OCI-LY7 (cell line): Measurements from ENCODE around the gene DCDC2C. TPM values are rescaled to one million over a fixed set of nuclear protein-coding genes. Genes with fewer than 3 reads are reported as not detected.

Experiments
- BruUV-seq: library from RNA; stranded (reverse); fragments of 400-500 nt; replicated peaks from 2 replicates; lab custom pipeline; 2021; lab: Mats Ljungman, UMichigan
- CTCF ChIA-PET: fragments of 300-600 bp; sonication (Branson Sonifier 250); formaldehyde crosslinking; loops from one replicate; lab custom pipeline; 2022; ENCODE audit warnings: antibody characterized with exemption; ENCODE audit not compliant: unreplicated experiment; lab: Charles Lee
- POLR2A ChIA-PET: fragments of 300-600 bp; sonication (Branson Sonifier 250); formaldehyde crosslinking; loops from one replicate; lab custom pipeline; 2022; ENCODE audit warnings: antibody characterized with exemption; lab: Charles Lee
- DNase-seq: peaks from one replicate; pipeline ENCODE4 v3.0.0-alpha.2; 2015; ENCODE audit warnings: low spot score
- H2AFZ ChIP-seq: fragments of 200-600 bp; sonication (generic), shearing (Covaris generic); 2 replicates; pipeline ENCODE4 v1.6.1; 2014; ENCODE audit warnings: mild to moderate bottlenecking, antibody characterized with exemption, low read length, moderate library complexity
- H3K27ac ChIP-seq: fragments of 200-600 bp; sonication (generic); 2 replicates; pipeline ENCODE4 v1.5.1; 2014; ENCODE audit warnings: mixed run types, low read depth, mild to moderate bottlenecking, moderate library complexity, low read length, inconsistent platforms; ENCODE audit not compliant: poor library complexity, severe bottlenecking
- H3K36me3 ChIP-seq: fragments of 200-600 bp; sonication (generic); 2 replicates; pipeline ENCODE4 v1.6.1; 2014; ENCODE audit warnings: mild to moderate bottlenecking, antibody characterized with exemption, low read length, moderate library complexity, mixed read lengths; ENCODE audit not compliant: insufficient read depth
- H3K4me1 ChIP-seq: fragments of 200-600 bp; sonication (generic); 2 replicates; pipeline ENCODE4 v1.5.1; 2014; ENCODE audit warnings: mild to moderate bottlenecking, low read length; ENCODE audit not compliant: insufficient read depth, poor library complexity, severe bottlenecking
- H3K4me2 ChIP-seq: fragments of 200-600 bp; sonication (generic); 2 replicates; pipeline ENCODE4 v1.6.1; 2014; ENCODE audit warnings: mild to moderate bottlenecking, low read length
- H3K4me3 ChIP-seq: fragments of 200-600 bp; sonication (generic); 2 replicates; pipeline ENCODE4 v1.5.1; 2014; ENCODE audit warnings: mild to moderate bottlenecking, low read depth, low read length; ENCODE audit not compliant: poor library complexity, severe bottlenecking
- H3K79me2 ChIP-seq: fragments of 200-600 bp; sonication (generic); 2 replicates; pipeline ENCODE4 v1.6.1; 2016; ENCODE audit warnings: low read depth, mild to moderate bottlenecking, low read length, moderate library complexity, mixed read lengths; ENCODE audit not compliant: insufficient read depth
- H3K9me2 ChIP-seq: fragments of 200-600 bp; sonication (generic); 2 replicates; pipeline ENCODE4 v1.6.1; 2016; ENCODE audit warnings: mild to moderate bottlenecking, low read length, mixed read lengths; ENCODE audit not compliant: insufficient read depth
- H3K9me3 ChIP-seq: fragments of 200-600 bp; sonication (generic); 2 replicates; pipeline ENCODE4 v1.6.1; 2014; ENCODE audit warnings: mild to moderate bottlenecking, mixed run types, low read length, mixed read lengths
- H4K20me1 ChIP-seq: fragments of 200-600 bp; sonication (generic); 2 replicates; pipeline ENCODE4 v1.6.1; 2014; ENCODE audit warnings: mild to moderate bottlenecking, antibody characterized with exemption, low read length, moderate library complexity, mixed read lengths; ENCODE audit not compliant: insufficient read depth
- EZH2phosphoT487 ChIP-seq: fragments of 200-600 bp; sonication (generic); IDR thresholded peaks from 2 replicates; pipeline ENCODE4 v1.6.1; 2018; ENCODE audit warnings: low read depth, borderline replicate concordance, mild to moderate bottlenecking, mixed run types, antibody characterized with exemption, low read length, moderate library complexity, mixed read lengths
- intact Hi-C: fragments of 100-400 bp; cut with micrococcal nuclease; formaldehyde crosslinking; loops from one replicate; pipeline ENCODE4 v1.10.0; 2022; ENCODE audit not compliant: unreplicated experiment
- total RNA-seq, 2 experiments: library from RNA; depleted of rRNA in 1 of 2; stranded (reverse); fragments of >200 nt in 1 of 2; shearing (Covaris generic) in 1 of 2; gene quantifications; 2 replicates each; pipeline ENCODE4 v1.2.3, GENCODE V29; 2014 to 2022
- TF ChIP-seq, protein P1 (sequence below): fragments of 200-600 bp; sonication (generic); conservative IDR thresholded peaks from 2 replicates; pipeline ENCODE4 v1.5.1; 2014; ENCODE audit warnings: mild to moderate bottlenecking, antibody characterized with exemption, low read length, moderate library complexity, mixed read lengths

Gene DCDC2C
- total RNA-seq, 2 experiments from 2014 or later, result not detected

DNA sequence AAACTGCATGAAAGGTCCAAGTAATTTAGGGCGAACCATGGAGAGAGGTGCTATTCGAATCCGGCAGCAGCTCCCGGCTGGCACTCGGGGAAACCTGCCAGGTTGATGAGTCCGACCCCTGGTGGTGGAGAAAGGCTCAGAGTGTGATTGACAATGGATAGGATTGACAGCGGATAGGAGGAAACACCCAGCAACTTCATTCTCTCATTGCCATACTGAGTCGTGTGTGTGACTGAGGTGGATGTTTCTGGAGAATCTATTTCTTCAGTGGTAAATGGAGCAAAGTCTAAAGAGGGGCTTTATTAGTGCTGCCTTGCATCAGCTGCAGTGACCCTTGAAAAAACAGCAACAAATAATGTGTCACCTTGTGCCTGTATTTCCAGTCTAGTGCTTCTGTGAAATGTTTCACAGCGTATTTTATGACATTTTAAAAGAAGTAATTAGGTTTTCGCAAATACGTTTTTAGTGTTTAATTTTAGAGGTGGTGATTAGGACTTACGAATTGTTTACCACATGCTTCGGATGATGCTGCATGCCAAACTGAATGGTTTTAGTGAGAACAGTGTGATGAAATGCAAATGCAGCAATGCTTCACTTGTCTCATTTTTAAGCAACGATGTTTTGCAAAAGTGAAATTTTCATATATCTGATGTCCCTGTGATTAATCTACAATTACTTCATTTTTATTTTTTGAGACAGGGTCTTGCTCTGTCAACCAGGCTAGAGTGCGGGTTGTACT is 102.0 kb downstream of the DCDC2C start:
- no peak overlapping the region for H2AFZ ChIP-seq
- H4K20me1 ChIP-seq, result no peaks in the 10 kb centered on the region
- no peaks in the 10 kb centered on the region for H3K9me3 ChIP-seq
- H3K79me2 ChIP-seq, result no peaks in the 10 kb centered on the region
- intact Hi-C loops, result no loop called here
- no peak overlapping the region for H3K27ac ChIP-seq
- POLR2A ChIA-PET, result no interaction called here
- H3K4me3 ChIP-seq, result no peak overlapping the region
- no peak overlapping the region for H3K4me2 ChIP-seq
- TF ChIP-seq, protein P1, sequence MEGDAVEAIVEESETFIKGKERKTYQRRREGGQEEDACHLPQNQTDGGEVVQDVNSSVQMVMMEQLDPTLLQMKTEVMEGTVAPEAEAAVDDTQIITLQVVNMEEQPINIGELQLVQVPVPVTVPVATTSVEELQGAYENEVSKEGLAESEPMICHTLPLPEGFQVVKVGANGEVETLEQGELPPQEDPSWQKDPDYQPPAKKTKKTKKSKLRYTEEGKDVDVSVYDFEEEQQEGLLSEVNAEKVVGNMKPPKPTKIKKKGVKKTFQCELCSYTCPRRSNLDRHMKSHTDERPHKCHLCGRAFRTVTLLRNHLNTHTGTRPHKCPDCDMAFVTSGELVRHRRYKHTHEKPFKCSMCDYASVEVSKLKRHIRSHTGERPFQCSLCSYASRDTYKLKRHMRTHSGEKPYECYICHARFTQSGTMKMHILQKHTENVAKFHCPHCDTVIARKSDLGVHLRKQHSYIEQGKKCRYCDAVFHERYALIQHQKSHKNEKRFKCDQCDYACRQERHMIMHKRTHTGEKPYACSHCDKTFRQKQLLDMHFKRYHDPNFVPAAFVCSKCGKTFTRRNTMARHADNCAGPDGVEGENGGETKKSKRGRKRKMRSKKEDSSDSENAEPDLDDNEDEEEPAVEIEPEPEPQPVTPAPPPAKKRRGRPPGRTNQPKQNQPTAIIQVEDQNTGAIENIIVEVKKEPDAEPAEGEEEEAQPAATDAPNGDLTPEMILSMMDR, result peak; percentile 61
- no peak for TF ChIP-seq EZH2phosphoT487
- CTCF ChIA-PET, result no interaction called here
- H3K36me3 ChIP-seq, result no peaks in the 10 kb centered on the region
- no TSS peak for BruUV-seq
- H3K9me2 ChIP-seq, result no peaks in the 10 kb centered on the region
- H3K4me1 ChIP-seq, result no peaks in the 10 kb centered on the region
- DNase-seq, result no peak

DNA sequence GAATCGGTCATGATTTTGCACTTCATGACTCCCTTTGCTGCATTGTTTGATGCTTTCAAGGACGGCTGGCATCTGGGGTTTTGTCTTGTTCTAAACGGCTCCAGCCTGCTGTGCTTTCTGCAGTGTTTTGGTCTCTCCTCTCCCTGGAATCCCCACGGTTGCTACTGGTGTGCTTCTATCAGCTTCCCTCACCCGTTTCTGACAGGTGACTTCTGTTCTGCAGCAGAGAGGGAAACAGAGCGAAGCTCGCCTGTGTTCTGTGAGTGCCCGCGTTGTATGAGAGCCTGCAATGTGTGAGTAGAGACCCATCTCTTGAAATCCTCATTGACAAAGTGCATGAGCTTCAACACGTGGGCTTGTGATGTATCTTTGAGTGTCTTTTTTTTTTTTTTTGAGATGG is 102.8 kb downstream of the DCDC2C start:
- Histone ChIP-seq H3K9me3 (no peaks in the 10 kb centered on the region), H3K79me2 (no peaks in the 10 kb centered on the region), H3K4me1 (no peaks in the 10 kb centered on the region), H3K36me3 (no peaks in the 10 kb centered on the region), H3K4me2 (no peak overlapping the region), H4K20me1 (no peaks in the 10 kb centered on the region), H2AFZ (no peak overlapping the region), H3K27ac (no peak overlapping the region), H3K9me2 (no peaks in the 10 kb centered on the region), H3K4me3 (no peak overlapping the region)
- intact Hi-C loops, result no loop called here
- POLR2A ChIA-PET, result no interaction called here
- no TSS peak for BruUV-seq
- CTCF ChIA-PET, result interaction anchor here (0.6 kb wide), 1 partner anchor 940 kb away, joined by 3 read pairs; no protein-coding TSS in a partner anchor
- TF ChIP-seq EZH2phosphoT487, result no peak
- TF ChIP-seq, protein P1, result no peak
- no peak for DNase-seq

DNA sequence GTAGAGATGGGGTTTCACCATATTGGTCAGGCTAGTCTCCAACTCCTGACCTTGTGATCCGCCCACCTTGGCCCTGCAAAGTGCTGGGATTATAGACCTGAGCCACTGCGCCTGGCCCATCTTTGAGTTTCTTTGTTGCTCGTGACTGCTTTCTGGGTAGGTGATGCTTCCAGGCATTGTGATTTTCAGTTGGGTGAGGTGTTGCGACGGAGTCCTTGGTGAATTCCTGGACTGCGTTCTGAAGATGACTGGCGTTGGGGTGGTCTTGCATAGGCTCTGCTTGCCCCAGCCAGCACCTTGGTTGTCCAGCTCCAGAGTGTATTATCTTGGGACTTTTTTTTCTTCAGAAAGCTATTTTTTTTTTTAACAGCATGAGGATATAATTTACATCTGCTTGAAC is 103.4 kb downstream of the DCDC2C start:
- CTCF ChIA-PET, result interaction anchor here (0.6 kb wide), 1 partner anchor 940 kb away, joined by 3 read pairs; no protein-coding TSS in a partner anchor
- no peak overlapping the region for H2AFZ ChIP-seq
- intact Hi-C loops, result no loop called here
- no peaks in the 10 kb centered on the region for H3K4me1 ChIP-seq
- no peaks in the 10 kb centered on the region for H3K9me3 ChIP-seq
- DNase-seq, result no peak
- POLR2A ChIA-PET, result no interaction called here
- TF ChIP-seq, protein P1, result no peak
- no peak for TF ChIP-seq EZH2phosphoT487
- H3K4me3 ChIP-seq, result no peak overlapping the region
- no peaks in the 10 kb centered on the region for H3K79me2 ChIP-seq
- no peak overlapping the region for H3K4me2 ChIP-seq
- BruUV-seq, result no TSS peak
- no peaks in the 10 kb centered on the region for H4K20me1 ChIP-seq
- H3K9me2 ChIP-seq, result no peaks in the 10 kb centered on the region
- no peak overlapping the region for H3K27ac ChIP-seq
- H3K36me3 ChIP-seq, result no peaks in the 10 kb centered on the region
